Measurements from ENCODE around the gene ING5.
A peak's percentile ranks its signal among the peaks of the same experiment; 100 is the strongest.

The ING5 gene

DNA sequence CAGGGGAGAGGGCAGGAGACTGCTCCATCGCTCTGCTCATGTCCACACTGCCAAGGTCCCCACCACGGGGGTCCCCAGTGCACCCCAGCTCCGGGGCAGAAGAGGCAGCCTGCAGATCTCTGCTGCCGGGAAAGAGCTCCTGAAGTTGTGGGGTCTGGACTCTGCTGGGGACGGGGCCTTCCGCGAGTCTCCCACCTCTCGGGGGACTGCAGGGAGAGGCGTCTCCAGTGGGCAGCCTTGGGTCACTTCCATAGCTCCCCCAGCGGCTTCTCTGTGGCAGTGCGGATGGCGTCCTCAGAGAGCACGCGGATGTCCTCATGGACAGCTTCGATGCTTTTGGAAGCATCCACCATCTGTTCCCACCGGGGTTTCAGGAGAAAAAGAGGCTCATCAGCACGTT, 26.0 kb upstream of the ING5 start:
- FAIRE-seq (no peak), DNase-seq (ENCODE audit: insufficient read length) (no peak)
- no peak for TF ChIP-seq POLR2AphosphoS5 (IDR thresholded peaks at IDR 0.05; ENCODE audit: low read depth, low read length)
- TF ChIP-seq TAF1 (IDR thresholded peaks at IDR 0.05; ENCODE audit: borderline replicate concordance, low read depth, low read length): no peak
- no peak for TF ChIP-seq POLR2A (IDR thresholded peaks at IDR 0.05; ENCODE audit: low read depth, low read length)

DNA sequence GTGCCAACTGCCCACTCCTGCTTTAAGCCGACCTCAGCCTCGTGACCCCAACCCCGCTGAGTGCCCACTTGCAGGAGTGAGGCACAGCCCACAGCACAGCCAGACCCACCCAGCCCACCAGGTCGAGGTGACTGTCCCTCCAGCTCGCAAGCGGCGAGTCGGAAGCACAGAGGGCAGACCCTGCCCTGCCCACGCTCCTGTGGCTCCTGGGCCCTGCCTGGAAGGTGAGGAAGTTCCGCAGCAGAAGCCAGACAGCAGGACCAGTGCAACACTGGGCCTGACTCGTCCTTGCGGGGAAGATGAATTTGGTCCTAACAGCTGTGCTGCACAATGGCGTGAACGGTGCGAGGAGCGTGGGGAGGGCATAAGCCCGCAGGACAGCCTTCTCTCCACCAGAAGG, 25.2 kb upstream of the ING5 start:
- DNase-seq (ENCODE audit: insufficient read length) (no peak), FAIRE-seq (no peak)
- TF ChIP-seq POLR2AphosphoS5 (IDR thresholded peaks at IDR 0.05; ENCODE audit: low read depth, low read length) (no peak), TAF1 (IDR thresholded peaks at IDR 0.05; ENCODE audit: borderline replicate concordance, low read depth, low read length) (no peak), POLR2A (IDR thresholded peaks at IDR 0.05; ENCODE audit: low read depth, low read length) (no peak; the same call in 1 of the 2 replicates)

DNA sequence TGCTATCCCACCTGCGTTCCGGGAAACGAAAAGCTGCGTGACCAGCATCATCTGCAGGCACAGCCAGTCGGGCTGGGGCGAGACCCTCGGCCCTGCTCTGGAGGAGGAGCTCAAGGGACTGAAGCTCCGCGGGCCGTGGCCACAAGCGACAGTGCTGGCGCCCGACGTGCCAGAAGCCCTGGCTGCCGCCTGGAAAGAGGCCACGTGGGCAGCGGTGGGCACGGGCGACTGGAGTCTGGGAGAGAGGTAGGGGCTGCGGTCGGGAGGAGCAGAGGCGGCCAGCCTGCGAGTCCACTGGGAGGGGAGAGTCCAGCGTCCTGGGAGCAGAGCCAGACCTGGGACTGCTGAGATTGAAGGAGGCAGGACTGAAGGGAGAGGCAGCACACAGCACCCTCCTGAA, 24.4 kb upstream of the ING5 start:
- FAIRE-seq: no peak
- no peak for DNase-seq (ENCODE audit: insufficient read length)
- TF ChIP-seq TAF1 (IDR thresholded peaks at IDR 0.05; ENCODE audit: borderline replicate concordance, low read depth, low read length) (no peak), POLR2AphosphoS5 (IDR thresholded peaks at IDR 0.05; ENCODE audit: low read depth, low read length) (no peak), POLR2A (IDR thresholded peaks at IDR 0.05; ENCODE audit: low read depth, low read length) (no peak)

DNA sequence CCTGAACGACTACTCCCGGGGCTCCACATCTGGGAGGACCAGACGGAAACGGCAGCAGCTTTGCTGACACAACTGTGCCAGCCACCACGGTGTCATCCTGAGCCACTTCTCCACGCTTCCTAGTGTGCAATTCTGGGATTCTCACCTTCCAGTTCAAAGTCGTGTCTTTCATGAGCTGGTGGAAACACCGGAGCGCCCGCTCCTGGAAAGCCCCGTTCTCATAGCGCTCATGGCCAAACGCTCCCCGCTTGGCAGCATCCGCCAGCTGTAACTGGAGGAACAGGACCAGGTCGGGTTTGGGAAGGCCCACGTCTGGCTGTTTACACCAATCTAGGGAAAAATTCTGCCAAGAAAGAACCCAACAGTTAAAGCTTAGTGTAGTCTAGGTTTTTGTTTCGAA, 23.5 kb upstream of the ING5 start:
- TF ChIP-seq POLR2A (IDR thresholded peaks at IDR 0.05; ENCODE audit: low read depth, low read length) (no peak), POLR2AphosphoS5 (IDR thresholded peaks at IDR 0.05; ENCODE audit: low read depth, low read length) (no peak), TAF1 (IDR thresholded peaks at IDR 0.05; ENCODE audit: borderline replicate concordance, low read depth, low read length) (no peak)
- FAIRE-seq (no peak), DNase-seq (ENCODE audit: insufficient read length) (no peak)

DNA sequence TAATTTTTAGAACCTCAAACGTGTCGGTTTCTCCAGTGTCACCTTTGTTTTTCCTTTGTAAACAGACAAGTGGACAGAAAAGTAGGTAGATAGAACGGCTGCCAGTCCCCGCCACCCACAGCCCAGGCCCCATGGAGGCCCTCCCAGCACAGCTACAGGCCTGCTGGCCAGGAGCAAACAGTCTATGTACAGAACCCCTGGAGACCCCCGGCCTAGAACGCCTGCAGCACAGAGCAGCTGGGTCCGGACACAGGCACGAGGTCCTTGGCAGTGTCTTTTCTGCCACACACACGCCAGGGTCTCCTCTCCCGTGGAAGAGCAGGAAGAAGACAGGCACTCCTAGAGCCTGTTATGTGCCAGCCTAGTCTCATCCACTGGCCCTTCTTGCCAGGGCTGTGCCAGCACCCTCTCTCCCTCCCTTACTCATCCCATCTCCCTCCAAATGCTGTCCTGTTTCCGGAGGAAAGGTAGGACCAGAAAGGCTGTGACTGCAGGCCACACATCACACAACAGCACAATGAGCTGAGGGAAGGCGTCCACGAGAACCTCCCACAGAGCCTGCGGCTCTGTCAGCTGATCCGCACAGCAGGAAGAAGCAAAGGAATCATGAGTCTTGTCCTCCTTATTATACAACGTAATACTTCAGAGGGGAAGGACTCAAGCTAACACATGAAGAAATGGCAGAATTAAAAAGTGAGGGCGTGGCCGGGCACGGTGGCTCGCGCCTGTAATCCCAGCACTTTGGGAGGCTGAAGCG, 22.9 kb upstream of the ING5 start:
- no peak for TF ChIP-seq TAF1 (IDR thresholded peaks at IDR 0.05; ENCODE audit: borderline replicate concordance, low read depth, low read length)
- TF ChIP-seq POLR2A (IDR thresholded peaks at IDR 0.05; ENCODE audit: low read depth, low read length): 0 out of 2 replicates have a peak, but pooled peaks have one; percentile 17
- no peak for DNase-seq (ENCODE audit: insufficient read length)
- FAIRE-seq: no peak

DNA sequence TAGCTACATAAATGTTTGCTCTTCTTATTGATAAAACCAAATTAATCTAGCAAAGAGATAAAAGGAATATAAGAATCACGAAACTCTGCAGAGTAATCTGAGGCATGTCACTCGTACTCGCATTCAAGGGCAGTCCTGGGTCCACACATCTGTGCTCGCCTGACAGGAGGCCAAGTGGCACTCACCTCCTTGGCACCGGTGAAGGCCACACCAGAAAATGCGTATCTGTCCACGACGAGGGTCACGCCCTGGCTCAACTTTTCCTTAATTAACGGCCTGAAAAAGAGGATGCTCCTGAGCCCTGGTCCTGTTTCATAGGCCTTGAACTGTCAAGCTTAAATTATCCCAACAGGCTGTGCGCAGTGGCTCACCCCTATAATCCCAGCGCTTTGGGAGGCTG, 21.8 kb upstream of the ING5 start:
- no peak for FAIRE-seq
- DNase-seq (ENCODE audit: insufficient read length): no peak
- TF ChIP-seq TAF1 (IDR thresholded peaks at IDR 0.05; ENCODE audit: borderline replicate concordance, low read depth, low read length): no peak
- no peak for TF ChIP-seq POLR2AphosphoS5 (IDR thresholded peaks at IDR 0.05; ENCODE audit: low read depth, low read length)
- TF ChIP-seq POLR2A (IDR thresholded peaks at IDR 0.05; ENCODE audit: low read depth, low read length): no peak

DNA sequence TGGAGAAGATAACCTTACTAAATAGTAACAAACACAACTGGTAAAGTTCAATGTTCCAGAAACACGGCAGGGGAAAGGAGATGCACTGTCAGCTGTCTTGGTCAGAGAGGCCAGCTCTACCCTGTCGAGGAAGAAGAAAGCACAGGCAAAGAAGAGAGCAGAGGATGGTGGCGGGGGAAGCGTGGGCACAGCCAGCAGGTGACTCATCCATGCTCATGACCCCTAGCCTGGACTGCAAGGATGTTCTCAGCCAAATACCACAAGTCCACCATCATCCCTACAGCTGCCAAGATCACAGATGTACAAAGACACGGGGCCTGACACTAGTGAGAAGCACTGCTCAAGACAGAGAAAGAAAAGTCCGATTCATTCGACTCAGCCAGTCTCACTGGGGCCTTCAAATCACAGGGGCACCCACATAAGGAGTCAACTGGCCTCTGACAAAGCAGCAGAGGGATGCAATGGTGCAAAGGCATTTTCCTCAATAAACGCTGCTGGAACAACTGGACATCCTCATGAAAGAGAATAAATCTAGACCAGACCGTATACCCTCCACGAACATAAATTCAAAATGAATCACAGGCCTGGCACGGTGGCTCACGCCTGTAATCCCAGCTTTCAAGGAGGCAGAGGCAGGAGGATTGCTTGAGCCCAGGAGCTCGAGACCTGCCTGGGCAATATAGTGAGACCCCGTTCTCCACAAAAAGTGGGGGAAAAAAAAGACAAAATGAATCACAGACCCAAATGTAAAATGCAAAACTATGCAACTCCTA, 20.8 kb upstream of the ING5 start:
- no peak for DNase-seq (ENCODE audit: insufficient read length)
- FAIRE-seq: no peak
- no peak for TF ChIP-seq POLR2A (IDR thresholded peaks at IDR 0.05; ENCODE audit: low read depth, low read length)
- no peak for TF ChIP-seq TAF1 (IDR thresholded peaks at IDR 0.05; ENCODE audit: borderline replicate concordance, low read depth, low read length)
- TF ChIP-seq POLR2AphosphoS5 (IDR thresholded peaks at IDR 0.05; ENCODE audit: low read depth, low read length): no peak

DNA sequence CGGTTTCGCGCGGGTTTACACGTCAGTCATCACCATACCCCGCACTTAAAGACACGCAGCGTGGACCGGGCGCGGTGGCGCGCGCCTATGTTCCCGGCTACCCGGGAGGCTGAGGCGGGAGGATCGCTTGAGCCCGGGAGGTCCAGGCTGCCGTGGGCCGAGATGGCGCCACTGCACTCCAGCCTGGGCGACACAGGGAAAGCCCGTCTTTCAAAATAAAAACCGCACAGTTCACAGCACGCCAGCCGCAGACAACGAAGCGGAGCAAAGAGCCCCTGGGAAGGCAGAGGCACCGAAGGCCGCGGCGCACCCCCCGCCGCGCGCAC, 15.6 kb upstream of the ING5 start:
- DNase-seq (ENCODE audit: insufficient read length) (no peak), FAIRE-seq (no peak)
- TF ChIP-seq POLR2AphosphoS5 (IDR thresholded peaks at IDR 0.05; ENCODE audit: low read depth, low read length) (no peak), TAF1 (IDR thresholded peaks at IDR 0.05; ENCODE audit: borderline replicate concordance, low read depth, low read length) (no peak), POLR2A (IDR thresholded peaks at IDR 0.05; ENCODE audit: low read depth, low read length) (no peak)

DNA sequence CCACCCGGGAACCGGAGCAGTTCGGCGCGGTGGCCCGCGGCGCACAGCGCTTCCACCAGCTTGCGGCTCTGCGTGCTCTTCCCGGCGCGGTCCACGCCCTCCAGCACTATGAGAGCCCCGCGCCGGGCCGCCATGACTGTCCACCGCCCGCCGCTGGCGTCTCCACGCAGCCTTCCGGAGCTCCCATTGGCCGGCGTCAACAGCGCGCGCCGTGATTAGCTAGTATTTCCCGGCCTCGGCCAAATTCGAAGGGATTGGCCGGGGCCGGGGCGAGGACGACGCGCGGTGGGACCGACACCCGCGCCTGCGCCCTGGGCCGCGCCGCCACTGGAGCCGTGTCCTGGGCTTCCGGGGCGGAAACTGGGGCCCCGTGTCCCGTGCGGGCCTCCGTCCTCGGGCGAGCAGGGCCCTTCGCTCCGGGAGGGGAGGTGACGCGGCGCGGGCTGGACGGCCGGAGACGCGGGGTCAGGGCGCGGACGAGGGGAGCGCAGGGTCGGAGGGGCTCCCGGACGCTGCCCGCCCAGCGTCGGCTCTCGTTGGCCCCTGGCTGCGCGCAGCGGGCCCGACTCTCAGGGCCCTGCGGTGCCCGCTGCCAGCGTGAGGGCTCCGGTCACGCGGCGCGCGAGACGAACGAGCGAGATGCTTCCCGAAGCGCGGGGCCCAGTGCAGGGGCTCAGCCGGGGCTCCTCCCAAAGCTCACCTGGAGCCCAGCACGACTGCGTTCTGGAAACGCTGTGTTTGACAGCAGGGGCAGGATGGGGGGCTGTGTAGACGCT, 15.0 kb upstream of the ING5 start, which contains the start of gene DTYMK:
Gene DTYMK (minus strand): TSS at position 166 of the 776 bp plus-strand sequence. CDS start 32 bp downstream, at position 134.
- FAIRE-seq: peak; percentile 91
- DNase-seq (ENCODE audit: insufficient read length): peak; percentile 99
- TF ChIP-seq POLR2A (IDR thresholded peaks at IDR 0.05; ENCODE audit: low read depth, low read length): peak; percentile 92; the same call in 1 of the 2 replicates
- peak; percentile 74 for TF ChIP-seq POLR2AphosphoS5 (IDR thresholded peaks at IDR 0.05; ENCODE audit: low read depth, low read length)
- TF ChIP-seq TAF1 (IDR thresholded peaks at IDR 0.05; ENCODE audit: borderline replicate concordance, low read depth, low read length): peak; percentile 59; the same call in 1 of the 2 replicates

DNA sequence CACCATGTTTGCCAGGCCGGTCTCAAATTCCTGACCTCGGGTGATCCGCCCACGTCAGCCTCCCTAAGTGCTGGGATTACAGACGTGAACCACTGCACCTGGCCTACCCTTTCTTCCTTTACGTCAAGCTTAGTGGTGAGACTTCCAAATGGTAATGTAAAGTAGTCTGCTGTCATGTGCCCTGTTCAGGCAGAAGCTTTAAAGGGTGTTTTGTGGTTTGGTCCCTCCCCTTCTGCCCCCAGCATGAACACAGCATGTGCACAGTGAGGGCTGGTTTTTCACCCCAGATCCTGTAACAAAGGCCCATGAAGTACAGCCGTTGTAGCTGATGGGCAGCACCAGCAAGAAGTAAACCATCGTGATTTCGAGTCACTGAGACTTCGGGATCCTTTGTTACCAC, 12.5 kb upstream of the ING5 start:
- TF ChIP-seq TAF1 (IDR thresholded peaks at IDR 0.05; ENCODE audit: borderline replicate concordance, low read depth, low read length) (no peak), POLR2A (IDR thresholded peaks at IDR 0.05; ENCODE audit: low read depth, low read length) (no peak)
- no peak for DNase-seq (ENCODE audit: insufficient read length)
- FAIRE-seq: no peak

DNA sequence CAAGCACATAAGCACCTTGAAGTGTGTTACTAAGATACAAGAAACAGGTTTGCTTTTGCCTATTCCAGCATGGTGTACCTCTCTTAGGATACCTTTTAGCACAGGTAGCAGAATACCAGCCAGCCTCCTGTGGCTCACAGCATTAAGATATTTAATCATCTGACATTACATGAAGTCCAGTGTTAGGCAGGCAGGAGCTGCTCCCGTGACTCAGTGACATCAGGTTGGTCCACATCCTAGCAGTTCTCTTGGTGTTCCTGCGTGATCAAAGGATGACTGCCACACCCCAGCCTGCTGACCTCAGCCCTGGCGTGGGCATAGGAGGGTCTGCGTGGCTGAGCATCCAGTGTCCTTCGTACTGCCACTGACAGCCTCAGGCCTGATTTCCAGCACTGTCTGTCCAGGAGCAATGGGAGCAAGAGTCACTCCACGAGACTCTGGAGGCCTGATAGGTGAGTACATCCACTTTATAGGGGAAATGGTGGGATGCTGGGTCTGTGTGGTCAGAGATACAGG, 11.6 kb upstream of the ING5 start:
- no peak for FAIRE-seq
- 0 out of 2 replicates have a peak, but pooled peaks have one; percentile 38 for TF ChIP-seq POLR2AphosphoS5 (IDR thresholded peaks at IDR 0.05; ENCODE audit: low read depth, low read length)
- no peak for TF ChIP-seq TAF1 (IDR thresholded peaks at IDR 0.05; ENCODE audit: borderline replicate concordance, low read depth, low read length)
- DNase-seq (ENCODE audit: insufficient read length): no peak
